Keratinocyte (primary cell): ENCODE data around the gene SIPA1L3. TPM values are rescaled to one million over a fixed set of nuclear protein-coding genes. Genes with fewer than 3 reads are reported as not detected.

Source experiments
- DNase-seq: peaks from one replicate; pipeline ENCODE4 v3.0.0-alpha.2; 2011; ENCODE audit warnings: low read depth, missing footprints, low spot score
- FAIRE-seq: peaks from 2 replicates; lab custom pipeline; 2011; peaks lifted over from hg19 to GRCh38; lab: Jason Lieb, UNC
- H2AFZ ChIP-seq: 2 replicates; pipeline ENCODE4 v1.6.0; 2012; ENCODE audit warnings: low read length, control low read depth, inconsistent platforms; ENCODE audit not compliant: control insufficient read depth
- H3K27ac ChIP-seq: 2 replicates; pipeline ENCODE4 v1.5.1; 2011; ENCODE audit warnings: low read length; ENCODE audit not compliant: control insufficient read depth, insufficient read depth
- H3K27me3 ChIP-seq: 3 replicates; pipeline ENCODE4 v1.6.0; 2011; ENCODE audit warnings: low read length; ENCODE audit not compliant: control insufficient read depth, insufficient read depth; ENCODE audit errors: extremely low read depth
- H3K36me3 ChIP-seq, 2 experiments: 2 replicates in 1 of 2; 3 replicates in 1 of 2; pipeline ENCODE4 v1.5.1; 2011; ENCODE audit warnings: low read length in 2 of 2, mild to moderate bottlenecking in 1 of 2; ENCODE audit not compliant: control insufficient read depth in 2 of 2, insufficient read depth in 2 of 2; ENCODE audit errors: extremely low read depth in 1 of 2
- H3K4me1 ChIP-seq: 3 replicates; pipeline ENCODE4 v1.5.1; 2011; ENCODE audit warnings: low read length; ENCODE audit not compliant: control insufficient read depth, insufficient read depth; ENCODE audit errors: extremely low read depth
- H3K4me2 ChIP-seq: 3 replicates; pipeline ENCODE4 v1.6.0; 2011; ENCODE audit warnings: low read depth, low read length; ENCODE audit not compliant: control insufficient read depth, insufficient read depth; ENCODE audit errors: extremely low read depth
- H3K4me3 ChIP-seq, 3 experiments: fragments of 200-600 bp in 1 of 3; sonication (generic) in 1 of 3; 2 replicates in 2 of 3; 3 replicates in 1 of 3; pipeline ENCODE4 v1.5.1; 2011 to 2016; ENCODE audit warnings: low read length in 3 of 3, mild to moderate bottlenecking in 3 of 3, control low read depth in 2 of 3, inconsistent platforms in 1 of 3, low read depth in 1 of 3, mixed read lengths in 1 of 3, mixed run types in 1 of 3, moderate library complexity in 1 of 3; ENCODE audit not compliant: control insufficient read depth in 2 of 3, insufficient read depth in 2 of 3; ENCODE audit errors: extremely low read depth in 1 of 3
- H3K79me2 ChIP-seq: 2 replicates; pipeline ENCODE4 v1.6.0; 2012; ENCODE audit warnings: low read length; ENCODE audit not compliant: control insufficient read depth, insufficient read depth
- H3K9ac ChIP-seq: 3 replicates; pipeline ENCODE4 v1.6.0; 2011; ENCODE audit warnings: low read length; ENCODE audit not compliant: control insufficient read depth, insufficient read depth; ENCODE audit errors: extremely low read depth
- H3K9me1 ChIP-seq: 3 replicates; pipeline ENCODE4 v1.6.0; 2011; ENCODE audit warnings: low read length; ENCODE audit not compliant: control insufficient read depth, insufficient read depth; ENCODE audit errors: extremely low read depth
- H3K9me3 ChIP-seq: 2 replicates; pipeline ENCODE4 v1.5.1; 2012; ENCODE audit warnings: low read depth, low read length; ENCODE audit not compliant: control insufficient read depth
- H4K20me1 ChIP-seq: 3 replicates; pipeline ENCODE4 v1.6.0; 2011; ENCODE audit warnings: low read length; ENCODE audit not compliant: control insufficient read depth, insufficient read depth; ENCODE audit errors: extremely low read depth
- CTCF ChIP-seq, 3 experiments: IDR thresholded peaks in 1 of 3; conservative IDR thresholded peaks in 1 of 3; optimal IDR thresholded peaks in 1 of 3; 2 replicates in 2 of 3; 3 replicates in 1 of 3; pipeline versions ENCODE3 to v1.5.1; 2011; ENCODE audit warnings: low read length in 3 of 3, mild to moderate bottlenecking in 3 of 3, moderate library complexity in 2 of 3, control low read depth in 1 of 3, inconsistent platforms in 1 of 3; ENCODE audit not compliant: insufficient read depth in 2 of 3; ENCODE audit errors: extremely low read depth in 1 of 3
- EZH2 ChIP-seq: IDR thresholded peaks from one replicate; pipeline ENCODE4 v1.6.1; 2012; ENCODE audit warnings: inconsistent platforms, mild to moderate bottlenecking, low read length, moderate library complexity
- dilution Hi-C: fragments of 300-500 bp; cut with MboI; formaldehyde crosslinking; loops from one replicate; pipeline ENCODE4 v1.7.0; 2020; ENCODE audit warnings: low sequenced_read_pairs; ENCODE audit not compliant: extremely low pct_ligation_motif_present
- polyA plus RNA-seq, 5 experiments: library from polyadenylated mRNA; depleted of rRNA in 3 of 5; stranded (reverse) in 3 of 5; stranded (forward) in 1 of 5; unstranded in 1 of 5; fragments of >200 nt; gene quantifications; 1 replicate in 1 of 5; 2 replicates in 3 of 5; 3 replicates in 1 of 5; pipeline versions ENCODE4 v1.2.1 to v1.2.3, GENCODE V29; 2011 to 2012; ENCODE audit warnings: missing spikeins in 2 of 5, low read depth in 1 of 5, low replicate concordance in 1 of 5

SIPA1L3 gene
- polyA plus RNA-seq, 1 donor (not counting 4 experiments of a cell fraction or from before 2014, with no cell fraction given) = 8.0 TPM

- H3K27ac ChIP-seq = no peak overlapping the region
- TF ChIP-seq EZH2 = no peak
- no peaks in the 10 kb centered on the region for H3K79me2 ChIP-seq
- H3K4me1 ChIP-seq = peaks cover 2% of the 10 kb centered on the region
- H3K9me1 ChIP-seq = no peaks in the 10 kb centered on the region
- peaks cover 22 to 28% of the 10 kb centered on the region in 2 experiments for H3K36me3 ChIP-seq
- H2AFZ ChIP-seq = no peak overlapping the region
- H3K4me2 ChIP-seq = no peak overlapping the region
- no peak overlapping the region for H3K9ac ChIP-seq
- no peaks in the 10 kb centered on the region for H3K9me3 ChIP-seq
- DNase-seq (no peak), FAIRE-seq (no peak)
- dilution Hi-C loops = no loop called here
- H4K20me1 ChIP-seq = no peaks in the 10 kb centered on the region
- H3K27me3 ChIP-seq = no peaks in the 10 kb centered on the region
- no peak overlapping the region for H3K4me3 ChIP-seq
These were observed 292.3 kb downstream of the SIPA1L3 start for GRCh38 chr19:38199340-38199739.

- H3K36me3 ChIP-seq = peaks cover 11 to 31% of the 10 kb centered on the region in 2 experiments
- H3K79me2 ChIP-seq = no peaks in the 10 kb centered on the region
- TF ChIP-seq CTCF (optimal IDR thresholded peaks at IDR 0.05 in 1 of 3, IDR thresholded peaks at IDR 0.05 in 1 of 3, conservative IDR thresholded peaks at IDR 0.05 in 1 of 3; ENCODE audit: extremely low read depth in 1 of 3, insufficient read depth in 2 of 3, low read length in 3 of 3) (no peak), EZH2 (no peak)
- no peaks in the 10 kb centered on the region for H4K20me1 ChIP-seq
- H3K4me2 ChIP-seq = no peak overlapping the region
- no peak for DNase-seq
- no peaks in the 10 kb centered on the region for H3K27me3 ChIP-seq
- no peak for FAIRE-seq
- no peaks in the 10 kb centered on the region for H3K9me1 ChIP-seq
- dilution Hi-C loops = no loop called here
- no peak overlapping the region for H3K27ac ChIP-seq
- H3K4me1 ChIP-seq = no peaks in the 10 kb centered on the region
- no peaks in the 10 kb centered on the region for H3K9me3 ChIP-seq
- no peak overlapping the region for H2AFZ ChIP-seq
- no peak overlapping the region for H3K4me3 ChIP-seq
- no peak overlapping the region for H3K9ac ChIP-seq
These were observed 294.7 kb downstream of the SIPA1L3 start for GRCh38 chr19:38201731-38202130.

- Histone ChIP-seq H3K4me3 (no peak overlapping the region), H3K36me3 (peaks cover 7 to 32% of the 10 kb centered on the region in 2 experiments), H2AFZ (no peak overlapping the region), H3K27me3 (no peaks in the 10 kb centered on the region), H3K4me1 (no peaks in the 10 kb centered on the region), H4K20me1 (no peaks in the 10 kb centered on the region), H3K9me3 (no peaks in the 10 kb centered on the region), H3K4me2 (no peak overlapping the region), H3K9ac (no peak overlapping the region), H3K27ac (no peak overlapping the region), H3K79me2 (no peaks in the 10 kb centered on the region), H3K9me1 (no peaks in the 10 kb centered on the region)
- TF ChIP-seq EZH2 (no peak), CTCF (optimal IDR thresholded peaks at IDR 0.05 in 1 of 3, IDR thresholded peaks at IDR 0.05 in 1 of 3, conservative IDR thresholded peaks at IDR 0.05 in 1 of 3; ENCODE audit: extremely low read depth in 1 of 3, insufficient read depth in 2 of 3, low read length in 3 of 3) (no peak)
- dilution Hi-C loops = no loop called here
- no peak for DNase-seq
- no peak for FAIRE-seq
These were observed 295.5 kb downstream of the SIPA1L3 start for GRCh38 chr19:38202504-38202903.
